Calu3 (cell line): ENCODE data around the gene SPRR2B. TPM values are rescaled to one million over a fixed set of nuclear protein-coding genes. Genes with fewer than 3 reads are reported as not detected.

Source experiments
- BruUV-seq: library from RNA; stranded (reverse); fragments of 400-500 nt; replicated peaks from 2 replicates; lab custom pipeline; 2021; lab: Mats Ljungman, UMichigan
- CTCF ChIA-PET: fragments of 300-600 bp; sonication (Branson Sonifier 250); formaldehyde crosslinking; loops from one replicate; lab custom pipeline; 2022; ENCODE audit warnings: antibody characterized with exemption; lab: Charles Lee
- DNase-seq: peaks from one replicate; pipeline ENCODE4 v3.0.0; 2022
- H3K27ac Mint-ChIP-seq: one replicate; pipeline ENCODE4 v1.8.0; 2022; ENCODE audit warnings: mixed read lengths; ENCODE audit not compliant: unreplicated experiment
- H3K27me3 Mint-ChIP-seq: one replicate; pipeline ENCODE4 v1.8.0; 2022; ENCODE audit warnings: mixed read lengths; ENCODE audit not compliant: unreplicated experiment
- H3K36me3 Mint-ChIP-seq: one replicate; pipeline ENCODE4 v1.8.0; 2022; ENCODE audit warnings: mild to moderate bottlenecking, moderate library complexity, mixed read lengths; ENCODE audit not compliant: insufficient read depth, unreplicated experiment
- H3K4me1 Mint-ChIP-seq: one replicate; pipeline ENCODE4 v1.8.0; 2022; ENCODE audit warnings: mild to moderate bottlenecking, low read depth, mixed read lengths; ENCODE audit not compliant: unreplicated experiment
- H3K4me3 Mint-ChIP-seq: one replicate; pipeline ENCODE4 v1.8.0; 2022; ENCODE audit warnings: mild to moderate bottlenecking, low read depth, moderate library complexity, mixed read lengths; ENCODE audit not compliant: unreplicated experiment
- H3K9me3 Mint-ChIP-seq: one replicate; pipeline ENCODE4 v1.8.0; 2022; ENCODE audit warnings: low read depth, mixed read lengths; ENCODE audit not compliant: unreplicated experiment
- intact Hi-C: fragments of 100-400 bp; cut with micrococcal nuclease; formaldehyde crosslinking; loops from one replicate; pipeline ENCODE4 v1.10.0; 2022; ENCODE audit not compliant: unreplicated experiment
- total RNA-seq: library from RNA; stranded (reverse); gene quantifications from 2 replicates; pipeline ENCODE4 v1.2.3, GENCODE V29; 2022
- TF ChIP-seq, protein P1 (sequence below): fragments of 200-600 bp; IDR thresholded peaks from one replicate; pipeline ENCODE4 v1.8.0; 2022; ENCODE audit warnings: antibody characterized with exemption; ENCODE audit not compliant: unreplicated experiment

The SPRR2B gene
- total RNA-seq, 1 experiment from 2014 or later, result not detected

GRCh38 chr1:153032073-153032472 lies 39.3 kb downstream of the SPRR2B start:
- DNase-seq, result no peak
- H3K27ac Mint-ChIP-seq, result no peak overlapping the region
- TF ChIP-seq, protein P1, sequence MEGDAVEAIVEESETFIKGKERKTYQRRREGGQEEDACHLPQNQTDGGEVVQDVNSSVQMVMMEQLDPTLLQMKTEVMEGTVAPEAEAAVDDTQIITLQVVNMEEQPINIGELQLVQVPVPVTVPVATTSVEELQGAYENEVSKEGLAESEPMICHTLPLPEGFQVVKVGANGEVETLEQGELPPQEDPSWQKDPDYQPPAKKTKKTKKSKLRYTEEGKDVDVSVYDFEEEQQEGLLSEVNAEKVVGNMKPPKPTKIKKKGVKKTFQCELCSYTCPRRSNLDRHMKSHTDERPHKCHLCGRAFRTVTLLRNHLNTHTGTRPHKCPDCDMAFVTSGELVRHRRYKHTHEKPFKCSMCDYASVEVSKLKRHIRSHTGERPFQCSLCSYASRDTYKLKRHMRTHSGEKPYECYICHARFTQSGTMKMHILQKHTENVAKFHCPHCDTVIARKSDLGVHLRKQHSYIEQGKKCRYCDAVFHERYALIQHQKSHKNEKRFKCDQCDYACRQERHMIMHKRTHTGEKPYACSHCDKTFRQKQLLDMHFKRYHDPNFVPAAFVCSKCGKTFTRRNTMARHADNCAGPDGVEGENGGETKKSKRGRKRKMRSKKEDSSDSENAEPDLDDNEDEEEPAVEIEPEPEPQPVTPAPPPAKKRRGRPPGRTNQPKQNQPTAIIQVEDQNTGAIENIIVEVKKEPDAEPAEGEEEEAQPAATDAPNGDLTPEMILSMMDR, result no peak
- H3K9me3 Mint-ChIP-seq, result no peaks in the 10 kb centered on the region
- no TSS peak for BruUV-seq
- no peaks in the 10 kb centered on the region for H3K36me3 Mint-ChIP-seq
- no peak overlapping the region for H3K4me3 Mint-ChIP-seq
- CTCF ChIA-PET, result interaction anchor here (0.8 to 2.4 kb wide), 12 partner anchors 10 to 161 kb away, joined by 3 to 20 read pairs (median 5); partner anchors contain the start of gene IVL
- no peaks in the 10 kb centered on the region for H3K27me3 Mint-ChIP-seq
- intact Hi-C loops, result loop anchor here (2.0 to 10.0 kb wide), 3 partner anchors 35 to 377 kb away; no protein-coding TSS in a partner anchor
- H3K4me1 Mint-ChIP-seq, result peaks cover 25% of the 10 kb centered on the region

- Mint-ChIP-seq H3K4me1 (peaks cover 25% of the 10 kb centered on the region), H3K36me3 (no peaks in the 10 kb centered on the region), H3K27me3 (no peaks in the 10 kb centered on the region), H3K4me3 (no peak within 1 kb of the TSS), H3K9me3 (no peaks in the 10 kb centered on the region), H3K27ac (no peak within 1 kb of the TSS)
- intact Hi-C loops, result loop anchor here (5.0 to 10.0 kb wide), 2 partner anchors 34 to 376 kb away; no protein-coding TSS in a partner anchor
- TF ChIP-seq, protein P1, result no peak
- CTCF ChIA-PET, result no interaction called here
- no TSS peak for BruUV-seq
- DNase-seq, result peak; percentile 31
These were observed 40.5 kb downstream of the SPRR2B start, which contains the start of gene SPRR1B for GRCh38 chr1:153030895-153031294. Gene SPRR1B, plus strand, starts transcription at chr1:153031203. Its CDS starts 1,143 bp downstream, at chr1:153032346.

GRCh38 chr1:153028766-153029165 lies 42.6 kb downstream of the SPRR2B start:
- H3K36me3 Mint-ChIP-seq, result no peaks in the 10 kb centered on the region
- no peak for DNase-seq
- CTCF ChIA-PET, result interaction anchor here (0.6 to 0.7 kb wide), 2 partner anchors 262 to 807 kb away, joined by 3 to 4 read pairs; no protein-coding TSS in a partner anchor
- no peaks in the 10 kb centered on the region for H3K9me3 Mint-ChIP-seq
- peaks cover 25% of the 10 kb centered on the region for H3K4me1 Mint-ChIP-seq
- H3K27me3 Mint-ChIP-seq, result no peaks in the 10 kb centered on the region
- no peak overlapping the region for H3K4me3 Mint-ChIP-seq
- no TSS peak for BruUV-seq
- TF ChIP-seq, protein P1, result no peak
- intact Hi-C loops, result no loop called here
- no peak overlapping the region for H3K27ac Mint-ChIP-seq

GRCh38 chr1:153025797-153026196 lies 45.6 kb downstream of the SPRR2B start:
- no peak for DNase-seq
- TF ChIP-seq, protein P1, result no peak
- Mint-ChIP-seq H3K36me3 (no peaks in the 10 kb centered on the region), H3K9me3 (no peaks in the 10 kb centered on the region), H3K4me3 (no peak overlapping the region), H3K4me1 (peaks cover 5% of the 10 kb centered on the region), H3K27ac (no peak overlapping the region), H3K27me3 (no peaks in the 10 kb centered on the region)
- CTCF ChIA-PET, result no interaction called here
- intact Hi-C loops, result no loop called here
- BruUV-seq, result no TSS peak
